Activated naive CD4-positive, alpha-beta T cell treated with anti-CD3 and anti-CD28 coated beads, Interleukin-2, amount 50 U/mL, for 24 hours (primary cell): Measurements from ENCODE around the gene POU3F3.

Experiments
- H3K27ac Mint-ChIP-seq: one replicate; pipeline ENCODE4 v1.8.0; 2021; ENCODE audit warnings: mild to moderate bottlenecking, mixed read lengths
- H3K27me3 Mint-ChIP-seq: one replicate; pipeline ENCODE4 v1.8.0; 2021; ENCODE audit warnings: mixed read lengths
- H3K36me3 Mint-ChIP-seq: one replicate; pipeline ENCODE4 v1.8.0; 2021; ENCODE audit warnings: mixed read lengths
- H3K4me1 Mint-ChIP-seq: one replicate; pipeline ENCODE4 v1.8.0; 2021; ENCODE audit warnings: mixed read lengths
- H3K4me3 Mint-ChIP-seq: one replicate; pipeline ENCODE4 v1.8.0; 2021; ENCODE audit warnings: mild to moderate bottlenecking, mixed read lengths
- H3K9me3 Mint-ChIP-seq: one replicate; pipeline ENCODE4 v1.8.0; 2021; ENCODE audit warnings: mixed read lengths

POU3F3 gene

DNA sequence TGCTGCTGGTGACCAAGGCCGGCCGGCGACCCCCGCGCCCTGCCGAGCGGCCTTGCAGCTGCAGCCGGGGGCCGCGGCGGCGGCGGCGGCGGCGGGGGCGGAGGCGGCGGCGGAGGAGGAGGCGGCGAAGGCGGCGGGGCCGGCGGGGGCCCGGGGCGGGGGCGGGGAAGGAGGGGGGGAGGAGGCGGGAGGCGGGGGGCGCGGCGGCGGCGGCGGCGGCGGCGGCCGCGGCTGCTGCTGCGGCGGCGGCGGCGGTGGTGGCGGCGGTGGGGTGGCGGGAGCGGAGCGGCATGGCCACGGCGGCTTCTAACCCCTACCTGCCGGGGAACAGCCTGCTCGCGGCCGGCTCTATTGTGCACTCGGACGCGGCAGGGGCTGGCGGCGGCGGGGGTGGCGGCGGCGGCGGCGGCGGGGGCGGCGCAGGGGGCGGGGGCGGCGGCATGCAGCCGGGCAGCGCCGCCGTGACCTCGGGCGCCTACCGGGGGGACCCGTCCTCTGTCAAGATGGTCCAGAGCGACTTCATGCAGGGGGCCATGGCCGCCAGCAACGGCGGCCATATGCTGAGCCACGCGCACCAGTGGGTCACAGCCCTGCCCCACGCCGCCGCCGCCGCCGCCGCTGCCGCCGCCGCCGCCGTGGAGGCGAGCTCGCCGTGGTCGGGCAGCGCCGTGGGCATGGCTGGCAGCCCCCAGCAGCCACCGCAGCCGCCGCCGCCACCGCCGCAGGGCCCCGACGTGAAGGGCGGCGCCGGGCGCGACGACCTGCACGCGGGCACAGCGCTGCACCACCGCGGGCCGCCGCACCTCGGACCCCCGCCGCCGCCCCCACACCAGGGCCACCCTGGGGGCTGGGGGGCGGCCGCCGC lies 1.5 kb downstream of the POU3F3 start:
- H3K4me3 Mint-ChIP-seq = no peak overlapping the region
- peaks cover 67% of the 10 kb centered on the region for H3K27me3 Mint-ChIP-seq
- no peak overlapping the region for H3K27ac Mint-ChIP-seq
- peaks cover 6% of the 10 kb centered on the region for H3K36me3 Mint-ChIP-seq
- H3K9me3 Mint-ChIP-seq = peaks cover 20% of the 10 kb centered on the region
- H3K4me1 Mint-ChIP-seq = peaks cover 45% of the 10 kb centered on the region

DNA sequence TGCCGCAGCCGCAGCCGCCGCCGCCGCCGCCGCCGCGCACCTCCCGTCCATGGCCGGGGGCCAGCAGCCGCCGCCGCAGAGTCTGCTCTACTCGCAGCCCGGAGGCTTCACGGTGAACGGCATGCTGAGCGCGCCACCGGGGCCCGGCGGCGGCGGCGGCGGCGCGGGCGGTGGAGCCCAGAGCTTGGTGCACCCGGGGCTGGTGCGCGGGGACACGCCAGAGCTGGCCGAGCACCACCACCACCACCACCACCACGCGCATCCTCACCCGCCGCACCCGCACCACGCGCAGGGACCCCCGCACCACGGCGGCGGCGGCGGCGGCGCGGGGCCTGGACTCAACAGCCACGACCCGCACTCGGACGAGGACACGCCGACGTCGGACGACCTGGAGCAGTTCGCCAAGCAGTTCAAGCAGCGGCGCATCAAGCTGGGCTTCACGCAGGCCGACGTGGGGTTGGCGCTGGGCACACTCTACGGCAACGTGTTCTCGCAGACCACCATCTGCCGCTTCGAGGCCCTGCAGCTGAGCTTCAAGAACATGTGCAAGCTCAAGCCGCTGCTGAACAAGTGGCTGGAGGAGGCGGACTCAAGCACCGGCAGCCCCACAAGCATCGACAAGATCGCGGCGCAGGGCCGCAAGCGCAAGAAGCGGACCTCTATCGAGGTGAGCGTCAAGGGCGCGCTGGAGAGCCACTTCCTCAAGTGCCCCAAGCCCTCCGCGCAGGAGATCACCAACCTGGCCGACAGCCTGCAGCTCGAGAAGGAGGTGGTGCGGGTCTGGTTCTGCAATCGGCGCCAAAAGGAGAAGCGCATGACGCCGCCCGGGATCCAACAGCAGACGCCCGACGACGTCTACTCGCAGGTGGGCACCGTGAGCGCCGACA lies 2.4 kb downstream of the POU3F3 start:
- no peak overlapping the region for H3K27ac Mint-ChIP-seq

DNA sequence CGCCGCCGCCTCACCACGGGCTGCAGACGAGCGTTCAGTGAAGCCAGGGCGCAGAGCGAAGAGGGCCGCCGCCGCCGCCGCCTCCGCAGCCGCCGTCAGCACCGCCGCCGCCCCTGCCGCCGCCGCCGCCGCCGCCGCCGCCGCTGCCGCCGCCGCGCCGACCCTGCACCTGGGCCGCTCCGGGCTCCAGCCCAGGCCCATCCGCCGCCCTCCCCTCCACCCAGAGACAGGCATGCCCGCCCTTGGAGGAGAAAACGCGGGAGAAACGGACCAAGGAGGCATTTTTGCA lies 3.0 kb downstream of the POU3F3 start:
- no peak overlapping the region for H3K27ac Mint-ChIP-seq
- peaks cover 36% of the 10 kb centered on the region for H3K4me1 Mint-ChIP-seq
- H3K4me3 Mint-ChIP-seq = peak overlapping the region; percentile 78

More for the DNA sequence above, 2.4 kb downstream of the POU3F3 start:
- peaks cover 64% of the 10 kb centered on the region for H3K27me3 Mint-ChIP-seq
- H3K36me3 Mint-ChIP-seq = peaks cover 6% of the 10 kb centered on the region
- peak overlapping the region; percentile 78 for H3K4me3 Mint-ChIP-seq
- H3K4me1 Mint-ChIP-seq = peaks cover 42% of the 10 kb centered on the region
- peaks cover 20% of the 10 kb centered on the region for H3K9me3 Mint-ChIP-seq

DNA sequence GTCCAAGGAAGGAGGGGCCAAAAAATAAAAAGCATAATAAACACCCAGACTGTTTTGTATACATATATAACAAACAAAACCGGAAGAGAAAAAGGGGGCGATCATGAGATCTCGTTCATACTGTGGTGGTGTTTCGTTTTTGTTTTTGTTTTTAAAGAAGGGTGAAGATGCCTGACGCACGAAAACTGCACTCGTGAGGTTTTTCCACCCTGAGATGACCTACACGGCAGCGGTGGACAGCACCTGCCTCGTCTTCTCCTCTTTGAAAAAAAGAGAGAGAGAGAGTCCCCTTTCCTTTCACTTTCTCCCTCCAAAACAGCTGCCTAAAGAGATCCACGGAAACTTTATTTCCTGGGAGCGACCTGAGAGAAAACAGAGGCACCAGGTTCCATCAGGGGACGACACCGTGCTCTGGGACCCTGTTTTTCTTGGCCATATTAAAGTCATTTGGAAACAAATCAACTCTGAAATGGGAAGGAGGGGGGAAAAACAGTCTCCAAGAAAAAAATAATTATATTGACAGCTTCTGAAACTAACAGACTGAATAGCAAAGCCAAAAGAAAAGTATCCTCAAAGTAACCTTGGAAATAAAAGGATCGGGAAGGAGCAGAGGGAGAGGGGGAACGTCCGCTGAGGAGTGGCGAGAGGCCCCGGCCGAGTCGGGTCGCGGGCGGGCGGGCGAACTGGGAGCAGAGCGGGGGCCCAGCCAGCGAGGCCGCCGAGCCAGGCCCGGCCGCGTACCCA lies 3.5 kb downstream of the POU3F3 start:
- peaks cover 65% of the 10 kb centered on the region for H3K27me3 Mint-ChIP-seq
- H3K27ac Mint-ChIP-seq = no peak overlapping the region

More for the DNA sequence above, 3.0 kb downstream of the POU3F3 start:
- Mint-ChIP-seq H3K36me3 (peaks cover 6% of the 10 kb centered on the region), H3K9me3 (peaks cover 20% of the 10 kb centered on the region), H3K27me3 (peaks cover 65% of the 10 kb centered on the region)

GRCh38 chr2:104858006-104858978 lies 4.4 kb downstream of the POU3F3 start:
- peak overlapping the region; percentile 23 for H3K27ac Mint-ChIP-seq
- peak overlapping the region; percentile 38 for H3K4me3 Mint-ChIP-seq
- peaks cover 61% of the 10 kb centered on the region for H3K27me3 Mint-ChIP-seq
- peaks cover 20% of the 10 kb centered on the region for H3K9me3 Mint-ChIP-seq
- peaks cover 27% of the 10 kb centered on the region for H3K4me1 Mint-ChIP-seq
- H3K36me3 Mint-ChIP-seq = peaks cover 6% of the 10 kb centered on the region

More for the DNA sequence above, 3.5 kb downstream of the POU3F3 start:
- peak overlapping the region; percentile 66 for H3K4me3 Mint-ChIP-seq
- H3K4me1 Mint-ChIP-seq = peaks cover 36% of the 10 kb centered on the region
- peaks cover 20% of the 10 kb centered on the region for H3K9me3 Mint-ChIP-seq
- H3K36me3 Mint-ChIP-seq = peaks cover 6% of the 10 kb centered on the region

DNA sequence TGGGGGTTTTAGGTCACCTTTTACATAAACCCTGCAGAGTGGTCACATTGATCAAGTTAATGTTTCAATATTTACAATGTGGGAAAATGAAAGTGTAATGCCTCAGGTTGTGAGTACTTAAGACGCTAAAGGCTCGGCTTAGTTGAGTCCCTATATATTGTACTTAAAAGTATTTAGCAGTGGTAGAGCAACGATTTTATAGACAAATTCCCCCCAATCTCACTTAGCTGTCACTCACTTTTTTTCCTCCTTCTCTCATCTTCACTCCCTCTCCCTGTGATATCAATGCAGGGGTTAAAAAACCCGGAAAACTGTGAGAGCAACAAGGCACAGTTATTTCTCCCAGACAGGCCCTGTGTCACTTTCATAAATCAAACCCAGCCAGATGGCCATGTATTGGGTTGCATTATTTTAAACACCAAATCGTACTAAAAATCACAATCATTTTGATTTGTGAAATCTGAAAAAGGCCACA lies 5.4 kb downstream of the POU3F3 start:
- H3K4me1 Mint-ChIP-seq = peaks cover 20% of the 10 kb centered on the region
- H3K4me3 Mint-ChIP-seq = no peak overlapping the region
- H3K9me3 Mint-ChIP-seq = peaks cover 20% of the 10 kb centered on the region
- H3K36me3 Mint-ChIP-seq = peaks cover 6% of the 10 kb centered on the region
- peaks cover 60% of the 10 kb centered on the region for H3K27me3 Mint-ChIP-seq
- H3K27ac Mint-ChIP-seq = no peak overlapping the region

DNA sequence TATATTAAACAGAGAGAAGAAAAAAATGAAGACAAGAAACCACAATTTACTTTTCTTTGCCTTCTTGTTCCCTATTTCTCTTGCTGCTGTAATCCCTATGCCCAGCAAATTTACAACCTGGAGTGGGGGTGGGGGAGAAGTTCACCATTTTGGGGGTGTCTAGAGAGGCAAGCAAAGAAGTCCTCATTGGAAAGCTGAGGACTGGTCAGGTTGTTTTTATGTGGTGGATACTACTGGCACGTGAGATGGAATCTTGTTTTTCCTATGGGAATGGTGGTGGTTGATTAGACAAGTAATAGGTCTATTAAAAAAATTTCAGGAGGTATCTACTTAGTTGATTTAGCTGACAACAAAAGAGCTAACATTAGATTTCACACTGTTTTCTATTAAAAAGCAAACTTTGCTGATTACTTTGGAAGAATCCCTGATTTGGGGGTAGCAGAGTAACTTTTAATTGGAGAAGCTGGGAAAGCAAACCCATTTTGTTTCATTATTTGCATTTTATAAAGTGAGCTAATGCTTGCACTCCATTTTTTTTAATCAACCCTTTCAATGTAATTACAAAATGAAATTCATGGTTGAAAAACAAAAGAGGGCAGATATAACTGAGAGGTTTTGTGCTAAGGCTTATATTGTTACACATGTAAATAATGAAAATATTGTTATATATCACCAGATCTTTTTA lies 6.0 kb downstream of the POU3F3 start:
- H3K9me3 Mint-ChIP-seq = peaks cover 20% of the 10 kb centered on the region
- no peak overlapping the region for H3K27ac Mint-ChIP-seq
- peaks cover 59% of the 10 kb centered on the region for H3K27me3 Mint-ChIP-seq
- H3K4me3 Mint-ChIP-seq = no peak overlapping the region
- peaks cover 15% of the 10 kb centered on the region for H3K4me1 Mint-ChIP-seq
- peaks cover 5% of the 10 kb centered on the region for H3K36me3 Mint-ChIP-seq

DNA sequence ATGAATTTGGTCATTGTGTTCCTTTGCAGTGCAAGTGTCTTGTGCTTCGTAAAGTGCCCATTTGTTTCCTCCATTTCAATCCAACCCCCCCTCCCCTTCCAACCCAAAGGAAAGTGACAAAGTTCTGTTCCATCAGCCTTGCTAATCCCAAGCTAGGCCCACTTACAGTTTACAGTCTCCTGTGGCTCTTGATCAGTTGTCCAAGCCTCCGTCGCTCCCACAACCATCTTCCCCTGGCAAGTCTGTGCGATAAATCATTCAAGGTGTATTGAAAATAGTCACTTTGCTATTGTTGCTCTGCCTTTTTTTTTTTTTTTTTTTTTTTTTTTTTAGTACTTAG lies 6.5 kb downstream of the POU3F3 start:
- Mint-ChIP-seq H3K27ac (no peak overlapping the region), H3K36me3 (peaks cover 5% of the 10 kb centered on the region), H3K4me3 (no peak overlapping the region), H3K9me3 (peaks cover 20% of the 10 kb centered on the region), H3K4me1 (peaks cover 15% of the 10 kb centered on the region), H3K27me3 (peaks cover 63% of the 10 kb centered on the region)

- peaks cover 71% of the 10 kb centered on the region for H3K27me3 Mint-ChIP-seq
- no peak overlapping the region for H3K4me3 Mint-ChIP-seq
- H3K36me3 Mint-ChIP-seq = peaks cover 5% of the 10 kb centered on the region
- peaks cover 20% of the 10 kb centered on the region for H3K9me3 Mint-ChIP-seq
- peaks cover 15% of the 10 kb centered on the region for H3K4me1 Mint-ChIP-seq
- no peak overlapping the region for H3K27ac Mint-ChIP-seq
These were observed 7.6 kb downstream of the POU3F3 start for GRCh38 chr2:104861351-104862057.

DNA sequence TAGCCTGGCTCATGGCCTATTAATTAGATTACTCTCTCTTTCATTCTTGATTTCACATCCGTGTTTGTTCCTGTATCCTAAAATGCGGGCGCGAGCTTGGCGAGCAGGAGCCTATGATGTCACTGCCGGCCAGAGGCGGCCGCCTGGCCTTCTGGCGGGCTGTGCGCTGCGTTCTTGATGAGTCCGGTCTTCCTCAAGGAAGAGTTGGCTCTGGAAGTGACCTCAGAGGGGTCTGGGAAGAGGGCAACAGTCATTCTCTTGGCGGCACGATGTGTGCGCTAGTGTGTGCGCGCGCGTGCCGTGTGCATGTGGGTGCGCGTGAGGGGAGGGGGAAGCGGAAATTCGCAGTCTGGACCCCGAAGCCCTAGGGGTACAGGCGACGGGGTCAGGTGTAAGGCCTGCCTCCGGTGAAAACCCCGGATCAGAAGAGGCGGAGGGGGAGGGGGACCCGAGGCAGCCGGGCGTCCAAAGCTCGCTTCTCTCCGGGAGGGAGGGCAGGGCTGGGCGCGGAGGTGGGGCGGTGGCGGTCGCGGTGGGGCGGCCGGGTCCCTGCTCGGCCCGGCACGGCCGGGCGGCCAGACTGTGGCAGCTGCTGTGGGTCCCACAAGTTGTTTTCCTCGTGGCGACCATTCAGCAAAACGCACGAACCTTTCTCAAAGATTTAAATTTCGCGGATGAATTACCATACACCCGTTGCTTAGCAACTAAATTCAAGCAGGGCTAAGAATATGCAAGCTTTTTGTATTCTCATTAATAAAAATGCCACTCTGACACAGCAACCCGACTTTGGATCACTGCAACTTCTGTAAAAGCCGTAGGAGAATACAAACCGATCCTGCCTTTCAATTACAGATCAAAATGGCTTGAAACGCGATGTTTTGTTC lies 8.4 kb downstream of the POU3F3 start:
- Mint-ChIP-seq H3K4me3 (no peak overlapping the region), H3K27me3 (peaks cover 72% of the 10 kb centered on the region), H3K36me3 (peaks cover 5% of the 10 kb centered on the region), H3K4me1 (peaks cover 12% of the 10 kb centered on the region), H3K9me3 (peaks cover 20% of the 10 kb centered on the region), H3K27ac (peak overlapping the region; percentile 46)

DNA sequence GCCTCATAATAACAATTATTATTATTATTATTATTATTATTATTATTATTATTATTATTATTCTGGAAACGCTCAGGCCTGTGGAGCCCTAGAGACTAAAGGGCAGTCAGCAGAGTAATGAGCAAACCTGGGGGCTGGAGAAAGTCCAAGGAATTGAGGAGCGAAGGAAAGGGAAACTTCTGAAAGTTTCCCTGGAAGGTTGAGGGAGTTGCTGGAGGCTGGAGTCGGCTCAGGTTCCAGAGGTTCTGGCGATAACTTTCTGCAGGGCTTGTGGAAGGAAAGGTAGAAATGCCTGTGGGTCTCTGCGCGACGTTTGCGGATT lies 9.2 kb downstream of the POU3F3 start:
- Mint-ChIP-seq H3K9me3 (peaks cover 19% of the 10 kb centered on the region), H3K27ac (no peak overlapping the region), H3K4me3 (no peak overlapping the region), H3K36me3 (peaks cover 2% of the 10 kb centered on the region), H3K4me1 (peaks cover 7% of the 10 kb centered on the region), H3K27me3 (peaks cover 68% of the 10 kb centered on the region)

- Mint-ChIP-seq H3K9me3 (peaks cover 14% of the 10 kb centered on the region), H3K27ac (no peak overlapping the region), H3K4me1 (peaks cover 4% of the 10 kb centered on the region), H3K4me3 (no peak overlapping the region), H3K27me3 (peaks cover 63% of the 10 kb centered on the region), H3K36me3 (no peaks in the 10 kb centered on the region)
These were observed 9.8 kb downstream of the POU3F3 start for GRCh38 chr2:104863468-104864279.
